HG03565 (cell line): ENCODE results near the gene SEMA3B.
"Not testable (repeated sequence)": the region's sequence is repeated elsewhere in the genome, so short reads cannot be mapped to it uniquely, and the experiment has no call there.

Experiments used
- ATAC-seq: cut with Tn5 transposase; IDR thresholded peaks from one replicate; pipeline ENCODE4 v1.9.1; 2021; ENCODE audit warnings: mild to moderate bottlenecking, moderate library complexity; ENCODE audit not compliant: unreplicated experiment

The SEMA3B gene

DNA sequence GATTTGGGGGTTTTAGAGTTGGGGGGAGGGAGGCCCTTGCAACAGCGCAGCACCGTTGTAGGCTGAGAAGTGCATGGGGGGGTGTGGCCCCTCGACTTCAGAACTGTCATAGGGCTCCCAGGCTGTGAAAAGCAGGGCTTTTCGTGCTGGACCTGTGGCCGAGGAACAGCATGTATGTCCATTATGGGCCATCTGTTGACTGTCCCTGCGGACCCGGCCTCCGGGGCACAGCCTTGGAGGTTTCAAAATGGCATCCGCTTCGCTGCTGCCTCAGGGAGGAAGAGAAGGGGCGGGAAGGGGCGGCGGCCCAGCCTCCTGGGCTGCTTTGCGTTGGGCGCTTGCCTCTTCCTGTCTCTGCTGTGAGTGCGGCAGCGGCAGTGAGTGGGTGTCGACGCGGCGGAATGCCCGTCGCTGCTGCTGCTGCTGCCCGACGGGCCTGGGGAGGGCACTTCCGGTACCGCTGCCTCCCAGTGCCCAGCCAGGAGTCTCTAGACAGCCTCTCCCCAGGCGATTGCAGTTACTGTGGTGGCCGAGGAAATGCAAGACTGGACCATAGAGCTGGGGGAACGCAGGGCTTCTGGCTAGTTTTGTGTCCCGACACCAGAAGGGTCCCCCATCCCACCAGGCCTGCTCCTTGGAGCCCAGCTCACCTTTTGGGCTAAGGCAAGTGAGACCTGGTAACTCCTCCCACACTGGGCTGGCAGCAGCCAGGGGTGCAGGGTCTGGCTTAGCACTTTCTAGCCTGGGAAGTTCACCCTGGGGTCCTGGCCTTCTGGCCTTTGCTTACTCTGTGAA is 31.0 kb upstream of the SEMA3B start:
- peak; percentile 28 for ATAC-seq

DNA sequence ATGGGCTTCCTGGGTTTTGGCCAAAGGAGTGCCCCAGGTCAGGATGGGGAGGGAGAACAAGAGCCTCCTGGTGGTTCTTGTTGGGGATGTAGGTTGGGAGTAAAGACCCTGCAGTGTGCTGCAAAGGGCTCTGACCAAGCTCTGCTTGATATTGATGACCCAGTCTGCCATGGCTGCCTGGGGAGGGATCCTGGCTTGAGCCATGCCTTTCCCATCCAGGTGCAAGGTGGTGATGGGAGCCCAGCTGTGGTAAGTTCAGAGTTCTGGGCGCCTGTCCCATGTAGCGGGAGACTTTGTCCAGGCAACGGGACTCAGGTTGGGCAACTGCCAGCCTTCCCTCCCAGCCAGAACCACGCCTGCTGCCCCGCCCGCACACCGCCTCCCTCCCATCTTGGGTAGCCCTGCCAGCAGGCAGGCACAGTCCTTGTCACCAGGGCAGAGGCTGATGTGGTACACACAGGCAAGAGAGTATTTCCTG is 30.4 kb upstream of the SEMA3B start:
- ATAC-seq: no peak

DNA sequence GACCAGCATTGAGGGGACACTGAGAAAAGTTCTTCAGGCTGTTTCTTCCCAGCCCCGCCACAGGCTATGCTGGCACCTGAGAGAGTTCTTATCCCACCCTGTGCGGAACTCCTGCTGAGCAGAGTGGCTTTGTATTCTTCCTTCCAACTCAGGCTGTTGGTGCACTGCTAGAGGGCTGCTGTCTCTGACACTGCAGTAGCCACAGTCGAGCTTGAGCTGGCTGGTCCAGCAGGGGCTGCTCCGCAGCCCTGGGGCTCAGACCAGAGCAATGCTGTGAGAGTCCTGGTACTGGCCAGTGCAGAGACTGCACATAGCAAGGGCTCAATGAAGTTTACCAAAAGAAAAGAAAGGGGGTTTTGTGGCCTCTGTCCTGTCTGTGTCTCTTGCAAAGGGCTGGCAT is 29.3 kb upstream of the SEMA3B start:
- ATAC-seq: no peak

DNA sequence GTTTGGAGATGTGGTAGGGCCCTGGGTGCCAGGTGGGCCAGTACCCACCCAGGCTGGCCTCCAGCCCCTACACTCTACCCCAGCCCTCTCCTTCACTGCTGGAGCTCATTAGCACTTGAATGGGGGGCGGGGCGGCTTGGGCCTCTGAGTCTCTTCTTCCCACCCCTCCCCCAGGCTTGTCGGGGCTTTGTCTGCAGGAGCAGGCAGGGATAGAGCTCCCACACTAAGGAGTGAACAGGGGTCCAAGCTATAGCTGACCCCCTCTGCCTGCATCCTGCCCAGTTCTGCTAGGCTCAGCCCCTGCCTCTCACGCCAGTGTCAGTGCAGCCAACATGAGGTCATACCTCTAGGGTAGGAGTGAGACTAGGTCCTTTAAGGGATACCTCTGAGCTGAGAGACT is 27.8 kb upstream of the SEMA3B start:
- no peak for ATAC-seq

DNA sequence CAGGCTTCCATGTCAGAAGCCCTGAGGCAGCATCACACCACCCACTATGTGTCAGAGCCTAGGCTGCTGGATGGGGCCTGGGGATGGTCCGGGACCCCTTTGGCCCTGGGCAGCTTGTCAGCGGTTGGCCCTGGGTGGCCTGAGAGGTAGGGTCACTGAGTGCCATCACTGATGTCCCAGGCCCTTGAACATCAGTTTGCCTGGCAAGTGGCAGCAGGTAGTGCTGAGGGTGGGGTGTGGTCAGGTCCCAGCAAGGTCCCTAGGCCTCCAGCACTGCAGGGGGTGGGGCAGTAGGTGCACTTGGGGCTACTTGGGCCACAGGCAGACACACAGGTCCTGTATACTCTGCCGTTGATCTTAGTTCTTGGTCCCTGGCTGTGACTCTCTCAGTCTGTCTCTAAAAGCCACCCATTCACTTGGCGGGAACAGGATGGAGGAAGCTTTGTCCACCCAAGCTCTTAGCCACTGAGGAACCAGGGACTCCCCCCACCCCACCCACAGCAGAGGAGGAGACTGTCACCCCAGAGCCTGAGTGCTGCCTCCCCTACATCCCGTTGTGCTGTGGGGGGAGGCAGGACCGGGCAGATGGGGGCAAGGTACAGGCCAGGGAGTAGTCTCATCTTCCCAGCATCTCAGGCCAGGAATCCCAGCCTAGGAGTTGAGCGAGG is 27.1 kb upstream of the SEMA3B start:
- no peak for ATAC-seq

DNA sequence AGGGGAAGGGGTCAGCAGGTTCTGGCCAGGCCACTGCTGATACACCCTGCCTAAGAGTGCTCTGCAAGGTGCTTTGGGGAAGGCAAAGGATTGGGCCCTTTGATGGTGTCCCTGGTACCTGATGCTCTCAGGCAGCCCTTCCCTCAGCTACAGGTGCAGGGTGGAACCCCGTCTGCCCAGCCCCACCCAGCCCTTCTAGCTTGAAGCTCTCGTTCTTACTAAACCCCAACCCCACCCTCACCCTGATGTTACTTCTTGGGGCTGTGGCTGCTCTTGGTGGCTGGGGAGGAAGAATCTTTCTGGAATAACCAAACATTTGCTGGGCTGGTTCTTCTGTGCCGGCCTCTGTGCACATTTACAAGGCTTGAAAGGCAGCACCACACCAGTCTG is 26.6 kb upstream of the SEMA3B start:
- no peak for ATAC-seq

DNA sequence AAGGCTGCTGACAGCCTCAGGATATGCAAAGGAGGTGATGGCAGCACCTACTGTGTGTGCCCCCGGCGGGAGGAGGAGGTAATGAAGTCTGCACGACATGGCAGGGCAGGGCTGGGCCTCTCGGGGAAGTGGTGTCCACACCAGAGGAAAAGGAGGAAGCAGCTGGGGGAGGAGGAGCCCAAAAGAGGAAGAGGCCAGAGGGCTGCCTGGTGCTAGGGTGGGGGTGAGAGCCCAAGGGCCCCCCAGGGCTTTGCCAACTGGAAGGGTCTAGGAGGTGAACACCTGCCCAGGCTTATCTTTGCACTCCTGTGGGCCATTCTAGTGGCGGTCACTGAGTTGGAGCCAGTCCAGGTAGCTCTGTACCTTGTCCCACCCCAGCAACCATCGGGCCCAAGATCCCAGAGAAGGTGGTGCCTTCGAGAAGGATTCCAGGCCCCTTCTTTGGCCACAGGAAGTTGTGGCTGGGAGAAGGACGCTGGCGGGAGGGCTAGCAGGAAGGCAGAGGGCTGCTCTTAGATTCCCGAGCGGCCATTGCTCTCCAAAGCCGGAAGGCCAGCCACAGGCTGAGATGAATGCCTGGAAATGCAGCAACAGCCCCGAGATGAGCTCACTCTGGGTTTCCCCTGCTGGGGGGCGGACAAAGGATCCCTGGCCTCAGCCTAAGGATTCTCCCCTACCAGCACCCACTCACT is 25.9 kb upstream of the SEMA3B start:
- ATAC-seq: no peak

DNA sequence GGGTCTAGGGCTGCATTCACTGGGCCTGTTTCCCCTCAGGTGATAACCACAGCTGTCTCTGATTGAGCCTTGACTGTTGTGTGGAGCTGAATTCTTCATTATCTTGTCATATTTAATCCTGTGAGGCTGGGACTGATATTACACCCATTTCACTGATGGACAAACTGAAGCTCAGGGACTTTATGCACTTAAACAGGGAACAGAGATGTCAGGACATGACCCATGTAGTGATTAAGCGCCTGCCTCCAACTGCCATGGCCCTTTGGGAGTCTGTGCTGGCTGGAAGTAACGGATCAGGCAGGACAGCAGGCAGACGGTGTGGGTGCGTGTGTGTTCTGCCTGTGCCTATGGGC is 25.4 kb upstream of the SEMA3B start:
- ATAC-seq: no peak

DNA sequence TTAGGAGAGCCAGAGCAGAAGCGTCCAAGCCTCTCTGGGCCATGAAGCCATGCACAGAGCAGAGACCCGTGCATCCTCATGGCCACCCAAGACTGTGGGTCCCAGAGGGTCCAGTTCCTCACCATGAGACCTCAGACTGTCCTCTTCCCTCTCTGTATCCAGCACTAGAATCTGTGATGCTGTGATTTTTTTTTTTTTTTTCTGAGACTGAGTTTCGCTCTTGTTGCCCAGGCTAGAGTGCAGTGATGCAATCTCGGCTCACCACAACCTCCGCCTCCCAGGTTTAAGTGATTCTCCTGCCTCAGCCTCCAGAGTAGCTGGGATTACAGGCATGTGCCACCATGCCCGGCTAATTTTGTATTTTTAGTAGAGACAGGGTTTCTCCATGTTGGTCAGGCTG is 24.1 kb upstream of the SEMA3B start:
- ATAC-seq: not testable (repeated sequence)

DNA sequence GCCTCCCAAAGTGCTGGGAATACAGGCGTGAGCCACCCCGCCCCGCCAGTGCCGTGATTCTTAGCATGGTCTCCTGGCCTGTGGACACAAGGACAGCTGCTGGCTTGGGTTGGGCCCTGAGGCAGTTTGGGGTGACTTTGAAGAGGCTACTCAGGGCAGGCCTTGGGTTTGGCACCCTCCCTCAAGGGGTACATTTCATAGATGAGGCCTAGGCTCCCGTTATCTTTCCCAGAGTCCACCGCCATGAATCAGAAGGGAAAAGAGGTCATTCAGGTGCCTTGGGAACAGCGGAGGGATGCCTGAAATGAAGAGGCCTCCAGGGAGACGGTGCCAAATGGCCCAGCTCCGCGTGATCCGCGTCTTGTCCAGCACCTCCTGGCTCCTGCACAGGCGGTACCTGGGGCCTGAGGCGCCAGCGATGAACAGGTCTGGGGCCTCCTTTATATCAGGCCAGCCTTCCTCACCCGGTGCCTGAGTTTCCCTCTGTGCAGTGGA is 23.6 kb upstream of the SEMA3B start:
- ATAC-seq: no peak

DNA sequence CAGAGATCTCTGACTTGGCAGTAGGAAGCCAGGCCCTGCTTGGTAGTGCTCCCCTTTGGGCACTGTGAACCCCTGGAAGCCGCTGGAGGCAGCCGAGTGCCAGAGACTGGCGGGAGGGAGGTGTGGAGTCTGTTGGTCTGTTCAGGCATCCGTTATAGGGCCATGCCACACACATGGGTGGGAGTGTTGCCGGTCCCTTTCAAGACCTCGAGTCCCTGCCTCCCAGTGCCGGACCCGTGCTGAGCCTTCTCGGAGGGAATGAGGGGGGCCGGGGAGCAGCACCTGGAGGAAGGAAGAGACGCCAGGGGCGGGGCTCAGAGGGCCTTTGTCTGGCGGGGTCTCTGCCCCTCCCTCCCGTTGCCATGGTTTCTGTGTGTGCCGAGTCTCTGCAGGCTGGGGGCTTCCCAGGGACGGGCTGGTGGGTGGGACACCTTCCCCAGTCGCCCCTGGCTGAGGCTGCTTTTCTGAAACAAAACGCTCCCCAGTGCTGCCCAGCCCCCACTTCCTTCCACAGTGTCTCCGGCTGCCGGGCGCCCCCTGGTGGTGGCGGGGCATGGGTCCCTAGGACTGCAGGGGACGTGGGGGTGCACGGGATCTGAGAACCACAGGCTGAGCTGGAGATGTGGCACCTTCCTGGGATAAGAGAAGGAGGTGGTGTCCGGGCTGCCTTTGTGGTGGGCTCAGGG is 23.0 kb upstream of the SEMA3B start:
- ATAC-seq: no peak

DNA sequence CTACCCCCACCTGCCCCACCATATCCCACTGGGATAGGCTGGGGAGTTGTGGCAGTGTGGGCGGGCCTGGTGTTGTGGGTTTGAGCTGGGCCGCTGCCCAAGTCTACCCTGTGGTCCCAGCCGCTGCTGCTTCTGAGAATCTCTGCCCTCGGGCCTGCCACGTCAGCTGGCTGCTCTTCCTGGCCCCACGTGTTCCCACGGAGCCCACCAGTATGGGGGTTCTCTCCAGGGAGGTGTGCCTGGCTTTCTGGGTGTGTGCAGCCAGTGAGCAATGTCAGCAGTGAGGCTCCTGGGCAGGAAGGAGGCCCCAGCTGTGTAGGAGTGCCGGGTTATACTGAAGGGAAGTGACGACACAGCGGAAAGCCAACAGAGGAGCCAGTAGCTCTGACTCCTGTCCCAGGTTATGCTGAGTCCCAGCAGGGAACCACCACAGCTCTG is 22.4 kb upstream of the SEMA3B start:
- ATAC-seq: no peak

DNA sequence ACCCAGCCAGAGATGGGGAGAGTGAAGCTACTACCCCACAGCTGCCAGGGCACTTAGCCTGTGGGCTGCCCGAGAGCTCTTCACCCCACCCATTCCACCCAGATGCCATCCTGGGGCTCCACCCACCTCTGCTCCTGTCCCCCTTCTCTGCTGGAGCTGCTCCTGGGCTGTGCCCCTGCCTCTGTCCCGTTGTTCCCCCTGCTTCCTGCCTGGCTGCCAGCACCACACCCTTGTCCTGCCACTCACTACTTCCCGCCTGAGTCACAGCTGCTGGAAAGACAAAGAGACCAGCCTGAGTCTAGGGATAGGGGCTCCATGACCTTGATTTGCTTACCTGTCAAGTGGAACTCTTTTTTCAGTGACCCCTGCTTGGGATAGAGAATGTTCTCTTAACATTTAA is 20.6 kb upstream of the SEMA3B start:
- ATAC-seq: no peak

DNA sequence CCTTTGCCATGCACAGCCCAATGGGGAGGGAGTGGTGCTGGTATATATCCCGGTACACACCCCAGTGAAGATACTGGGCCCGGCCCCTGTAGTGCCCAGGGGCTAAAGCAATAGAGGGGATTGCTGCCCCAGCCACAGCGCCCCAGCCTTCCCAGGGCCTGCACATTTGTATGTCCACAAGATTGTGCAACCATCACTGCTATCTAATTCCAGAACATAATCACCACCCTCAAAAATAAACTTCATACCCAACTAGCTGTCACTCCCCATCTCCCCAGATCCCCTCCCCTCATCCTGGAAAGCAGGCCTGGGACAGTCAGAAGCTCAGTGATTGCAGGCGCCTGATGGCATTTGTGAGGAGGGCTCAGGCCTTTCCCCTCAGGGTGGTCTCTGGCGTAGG is 19.5 kb upstream of the SEMA3B start:
- ATAC-seq: no peak

DNA sequence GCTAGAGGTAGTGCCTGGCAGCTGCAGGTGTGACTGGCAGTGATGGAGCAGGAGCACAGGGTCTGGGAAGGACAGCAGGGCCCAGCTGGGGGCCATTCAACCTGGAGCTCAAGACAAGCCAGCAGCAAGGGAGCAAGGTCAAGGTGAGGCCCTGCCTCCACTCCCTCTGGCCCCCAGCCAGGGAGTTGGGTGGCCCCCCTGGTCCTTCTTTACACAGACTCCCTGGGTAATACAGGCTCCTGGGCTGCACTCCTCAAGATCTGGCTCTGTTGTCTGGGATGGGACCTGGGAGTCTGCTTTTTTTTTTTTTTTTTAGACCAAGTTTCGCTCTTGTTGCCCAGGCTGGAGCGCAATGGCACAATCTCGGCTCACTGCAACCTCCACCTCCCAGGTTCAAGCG is 18.4 kb upstream of the SEMA3B start:
- no peak for ATAC-seq

DNA sequence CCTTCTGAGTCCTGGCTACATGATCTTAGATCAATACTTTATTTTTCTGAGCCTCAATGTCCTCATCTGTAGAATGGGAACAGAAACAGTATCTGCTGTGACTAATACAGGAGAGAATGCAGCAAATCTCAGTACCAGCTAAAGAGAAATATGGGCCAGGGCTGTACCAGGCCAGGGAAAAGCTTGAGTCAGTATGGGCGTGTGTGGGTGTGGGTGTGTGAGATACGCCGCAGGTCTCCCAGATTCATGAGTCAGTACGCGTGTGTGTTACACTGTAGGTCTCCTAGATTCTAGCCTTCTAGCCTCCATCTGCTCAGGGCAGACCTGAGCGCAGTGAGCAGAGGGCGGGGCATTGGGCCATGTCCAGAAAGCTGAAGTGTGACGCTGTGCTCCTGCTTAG is 17.7 kb upstream of the SEMA3B start:
- no peak for ATAC-seq

DNA sequence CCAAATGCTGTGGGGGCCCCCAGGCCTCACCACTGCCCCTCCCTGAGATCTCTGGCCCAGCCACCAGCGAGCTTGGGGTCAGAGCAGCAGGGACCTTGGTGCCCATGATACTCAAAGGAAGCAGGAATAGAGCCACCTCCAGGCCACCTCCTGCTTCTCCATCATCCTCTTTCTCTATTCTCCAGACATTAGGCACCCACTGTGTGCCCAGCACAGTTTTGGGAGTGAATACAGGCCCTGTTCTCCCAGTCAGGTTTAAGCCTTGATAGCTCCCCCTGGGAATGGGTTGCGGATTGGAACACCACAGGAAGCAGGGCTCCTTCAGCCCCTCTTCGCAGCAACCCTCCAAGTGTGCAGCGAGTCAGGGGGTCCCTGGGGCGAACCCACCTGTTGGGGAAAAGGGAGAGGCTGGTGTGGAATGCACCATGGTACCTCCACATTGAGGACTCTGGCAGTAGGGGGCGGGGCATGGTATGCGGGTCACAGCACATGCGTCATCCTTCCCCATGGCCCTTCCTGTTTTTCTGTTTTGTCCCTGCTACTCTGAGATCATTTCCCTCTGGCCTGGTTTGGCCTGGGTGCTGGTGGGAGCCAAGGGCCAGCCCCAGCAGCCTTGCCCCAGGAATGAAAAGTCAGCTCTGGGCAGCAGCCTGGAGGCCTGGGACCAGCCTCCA is 14.2 kb upstream of the SEMA3B start:
- no peak for ATAC-seq

DNA sequence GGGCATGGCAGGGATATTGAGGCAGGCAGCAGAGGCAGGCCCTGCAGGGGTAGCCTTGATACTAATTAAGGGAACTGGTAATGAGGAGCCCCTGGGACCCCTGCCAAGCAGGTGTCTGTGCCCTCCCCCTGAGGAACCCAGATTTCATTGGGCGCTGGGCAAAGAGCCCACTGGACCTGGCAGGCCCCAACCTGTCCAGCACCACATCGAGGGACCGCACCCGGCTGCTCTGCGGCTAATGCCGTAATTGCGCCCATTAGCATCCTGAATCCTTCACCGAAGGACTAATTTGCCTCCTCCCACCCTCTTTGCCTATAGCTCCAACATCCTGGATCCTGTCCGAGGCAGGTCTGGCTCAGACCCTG is 13.7 kb upstream of the SEMA3B start:
- ATAC-seq: no peak

DNA sequence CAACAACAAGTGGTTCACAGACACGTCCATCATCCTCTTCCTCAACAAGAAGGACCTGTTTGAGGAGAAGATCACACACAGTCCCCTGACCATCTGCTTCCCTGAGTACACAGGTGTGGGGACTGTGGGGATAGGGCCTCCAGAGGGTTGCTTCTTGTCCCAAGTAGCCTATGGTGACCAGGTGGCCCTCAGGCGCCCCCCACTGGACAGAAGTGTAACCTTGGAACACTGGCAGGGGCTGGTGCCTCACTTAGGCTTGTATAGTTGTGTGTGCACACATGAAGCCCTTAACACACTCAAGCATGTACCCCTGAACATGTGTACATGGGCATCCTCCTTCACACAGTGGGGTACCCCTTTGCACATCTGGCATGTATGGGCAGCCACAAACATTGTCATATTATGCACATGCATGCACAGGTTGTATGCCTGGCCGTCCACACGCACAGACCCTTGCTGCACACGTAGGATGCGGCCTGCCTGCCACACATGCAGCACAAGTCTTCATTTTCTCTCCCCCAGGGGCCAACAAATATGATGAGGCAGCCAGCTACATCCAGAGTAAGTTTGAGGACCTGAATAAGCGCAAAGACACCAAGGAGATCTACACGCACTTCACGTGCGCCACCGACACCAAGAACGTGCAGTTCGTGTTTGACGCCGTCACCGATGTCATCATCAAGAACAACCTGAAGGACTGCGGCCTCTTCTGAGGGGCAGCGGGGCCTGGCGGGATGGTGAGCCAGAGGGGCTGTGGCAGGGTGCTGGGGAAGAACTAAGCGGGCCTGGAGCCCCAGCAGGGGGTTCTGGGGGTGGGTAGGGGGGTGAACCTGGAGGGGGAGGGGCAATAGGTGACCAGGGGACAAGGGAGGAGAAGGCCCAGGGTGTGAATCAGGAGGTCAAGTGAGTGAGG is 11.7 kb upstream of the SEMA3B start:
- no peak for ATAC-seq
